GM19099 (cell line): ENCODE data around the gene NHSL2.

Experiments used
- POLR2A ChIP-seq: IDR thresholded peaks from 3 replicates; pipeline ENCODE4 v1.6.1; 2011; ENCODE audit warnings: low read depth; ENCODE audit not compliant: insufficient read length; ENCODE audit errors: extremely low read depth

The NHSL2 gene

DNA sequence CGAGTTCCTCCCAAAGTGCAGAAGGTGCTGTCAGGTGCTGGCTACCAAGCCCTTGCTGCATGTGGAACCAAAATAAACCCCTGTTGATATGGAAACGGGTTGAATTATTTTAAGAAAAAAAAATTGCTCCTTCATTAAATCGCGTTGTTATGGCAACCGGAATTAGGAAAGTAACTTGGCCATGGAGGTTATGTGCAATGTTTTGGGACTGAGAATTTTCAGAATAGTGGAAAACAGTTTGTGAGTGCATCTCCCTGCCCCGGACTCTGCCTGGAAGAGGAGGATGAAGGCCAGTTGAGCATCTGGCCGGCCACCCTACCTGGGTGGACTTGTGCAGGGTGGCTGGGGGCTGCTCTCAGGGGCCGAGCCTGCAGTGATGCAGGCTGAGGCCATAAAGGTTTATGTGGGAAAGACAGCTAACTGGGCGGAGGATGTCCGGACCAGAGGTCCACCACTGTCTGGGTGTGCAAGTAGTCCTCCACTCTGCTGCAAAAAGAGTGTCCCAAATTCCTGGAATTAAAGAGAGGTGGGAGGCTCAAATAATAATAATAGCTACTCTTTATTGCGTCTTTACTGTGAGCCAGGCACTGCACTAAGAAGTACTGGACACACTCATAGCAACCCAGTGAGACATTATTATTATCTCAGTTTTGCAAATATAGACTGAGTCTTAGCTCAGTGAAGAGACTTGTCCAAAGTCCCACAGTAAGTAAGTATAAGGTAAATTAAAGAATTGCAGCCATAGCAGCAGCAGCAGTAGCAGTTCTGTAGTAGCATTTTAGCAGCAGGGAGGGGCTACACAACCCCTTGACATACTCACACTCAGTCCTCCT is 200.4 kb downstream of the NHSL2 start:
- TF ChIP-seq POLR2A, result no peak

DNA sequence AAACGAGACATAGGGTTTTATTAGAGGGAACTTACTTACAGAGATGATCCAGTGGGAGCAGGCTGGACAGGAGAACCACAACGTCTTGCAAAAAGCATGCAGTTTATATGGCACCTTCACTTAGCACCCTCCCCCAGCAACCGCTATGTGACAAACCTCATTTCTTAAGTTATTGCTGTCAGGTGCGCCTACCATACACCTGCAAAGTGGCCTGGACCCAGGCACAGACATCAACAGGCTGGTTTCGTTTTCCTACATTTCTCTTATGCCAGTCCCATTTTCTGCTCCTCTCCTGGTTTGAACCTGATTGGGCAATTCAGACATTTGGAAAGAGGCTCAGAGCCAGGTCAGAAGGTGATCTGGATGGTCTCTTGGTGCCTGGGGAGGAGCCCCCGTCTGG is 202.8 kb downstream of the NHSL2 start:
- no peak for TF ChIP-seq POLR2A

DNA sequence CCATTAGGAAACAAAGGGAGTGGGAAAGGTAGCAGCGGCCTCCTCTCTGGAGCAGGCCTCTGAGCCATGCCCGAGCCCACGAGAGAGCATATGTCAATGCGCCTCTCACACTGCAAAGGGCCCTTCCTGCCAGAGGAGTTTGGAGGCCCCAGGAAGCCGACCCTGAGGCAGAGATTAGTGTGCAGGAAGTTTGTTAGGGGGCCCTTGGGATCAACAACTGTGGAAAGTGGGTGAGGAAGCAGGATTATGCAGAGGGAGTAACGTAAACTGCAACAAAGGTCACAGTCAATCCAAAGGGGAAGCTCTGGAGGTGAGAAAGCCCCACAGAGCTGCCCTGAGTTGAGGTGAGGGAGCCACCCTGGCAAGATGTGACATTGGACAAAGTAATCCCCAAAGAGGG is 203.7 kb downstream of the NHSL2 start:
- TF ChIP-seq POLR2A, result no peak

DNA sequence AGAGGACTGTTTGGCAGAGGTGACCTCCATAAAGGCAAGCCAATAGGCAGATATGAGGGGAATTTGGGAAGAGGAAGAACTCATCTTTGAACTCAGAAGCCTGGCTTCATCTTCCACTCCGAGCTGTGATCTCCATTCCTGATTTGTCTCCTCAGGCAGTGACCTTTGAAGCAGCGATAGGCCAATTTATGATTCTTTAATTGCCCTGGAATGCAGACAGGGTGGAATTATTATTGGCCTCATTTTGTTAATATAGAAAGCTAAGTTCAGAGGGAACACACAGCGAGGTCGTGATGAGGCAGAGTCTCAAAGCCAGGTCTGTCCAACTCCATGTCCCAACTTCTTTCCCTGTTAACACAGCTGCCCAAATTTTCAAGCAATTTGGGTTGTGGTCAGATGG is 204.2 kb downstream of the NHSL2 start:
- no peak for TF ChIP-seq POLR2A

DNA sequence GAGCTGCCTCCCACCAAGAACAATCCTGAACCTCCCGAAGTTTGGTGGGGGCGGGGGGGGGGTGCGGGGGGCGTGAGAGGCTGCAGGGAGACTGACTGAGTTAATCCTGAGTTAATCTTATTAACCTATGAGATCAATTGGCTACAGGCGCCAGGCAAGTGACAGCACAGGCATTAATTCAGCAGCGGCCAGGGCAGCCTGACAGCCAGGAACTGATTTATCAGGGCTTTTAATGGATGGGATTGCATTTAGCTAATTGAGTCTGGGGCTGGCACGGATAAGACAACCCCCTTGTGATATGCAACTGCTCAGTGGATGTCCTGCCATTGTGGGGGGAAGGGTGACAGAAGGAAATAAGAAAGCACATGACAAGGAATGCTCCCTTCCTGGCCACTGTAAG is 204.7 kb downstream of the NHSL2 start:
- no peak for TF ChIP-seq POLR2A

DNA sequence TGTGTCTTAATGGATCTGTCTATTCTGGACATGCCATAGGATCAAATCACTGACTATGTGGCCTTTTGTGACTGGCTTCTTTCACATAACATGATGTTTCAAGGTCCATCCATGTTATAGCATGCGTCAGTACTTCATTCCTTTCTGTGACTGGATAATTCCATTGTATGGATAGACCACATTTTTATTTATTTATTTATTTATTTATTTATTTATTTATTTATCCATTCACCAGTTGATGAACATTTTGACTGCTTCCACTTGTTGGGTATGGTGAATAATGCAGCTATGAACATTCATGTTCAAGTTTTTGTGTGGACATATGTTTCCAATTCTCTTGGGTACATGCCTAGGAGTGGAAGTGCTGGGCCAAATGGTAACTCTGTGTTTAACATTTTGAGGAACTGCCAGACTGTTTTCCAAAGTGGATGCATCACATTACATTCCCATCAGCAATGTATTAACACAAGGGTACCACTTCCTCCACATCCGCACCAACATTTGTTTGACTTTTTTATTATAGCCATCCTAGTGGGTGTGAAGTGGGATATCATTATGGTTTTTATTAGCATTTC is 207.1 kb downstream of the NHSL2 start:
- TF ChIP-seq POLR2A, result no peak

DNA sequence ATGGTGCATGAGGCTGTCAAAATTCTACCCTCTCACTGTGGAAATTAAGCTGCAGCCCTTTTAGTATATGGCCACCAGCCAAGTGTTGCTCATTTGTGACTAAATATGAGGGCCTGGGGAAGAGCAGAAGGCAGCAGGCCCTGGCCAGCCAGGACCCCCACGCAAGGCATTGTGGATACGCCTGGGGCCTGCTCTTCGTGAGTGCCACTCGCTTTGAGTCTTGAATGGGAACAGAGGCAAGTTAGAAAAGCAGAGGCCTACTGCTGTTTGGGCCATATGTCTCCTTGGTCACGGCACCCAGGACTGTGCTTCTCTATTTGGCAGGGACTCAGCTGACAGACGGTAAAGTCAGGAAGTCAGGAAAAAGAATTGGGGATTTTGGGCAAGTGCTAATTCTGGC is 210.2 kb downstream of the NHSL2 start:
- no peak for TF ChIP-seq POLR2A

DNA sequence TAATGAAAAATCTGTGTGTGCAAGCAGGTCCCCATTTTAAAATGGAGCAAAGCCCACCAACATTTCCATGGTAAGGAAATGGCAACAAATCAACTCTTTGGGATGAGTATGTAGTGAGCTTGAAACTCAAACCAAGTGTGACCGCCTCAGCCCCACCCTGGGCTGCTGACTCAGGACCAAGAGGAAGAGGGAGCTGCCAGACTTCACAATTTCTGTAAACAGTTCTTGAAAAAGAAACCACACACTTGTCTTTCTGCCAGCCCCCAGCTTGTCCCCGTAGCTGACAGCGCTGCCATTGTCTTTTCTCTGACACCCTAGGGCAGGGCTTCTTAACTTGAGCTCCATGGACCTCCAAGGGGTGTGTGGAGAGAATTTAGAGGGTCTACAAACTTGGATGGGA is 210.7 kb downstream of the NHSL2 start:
- no peak for TF ChIP-seq POLR2A

DNA sequence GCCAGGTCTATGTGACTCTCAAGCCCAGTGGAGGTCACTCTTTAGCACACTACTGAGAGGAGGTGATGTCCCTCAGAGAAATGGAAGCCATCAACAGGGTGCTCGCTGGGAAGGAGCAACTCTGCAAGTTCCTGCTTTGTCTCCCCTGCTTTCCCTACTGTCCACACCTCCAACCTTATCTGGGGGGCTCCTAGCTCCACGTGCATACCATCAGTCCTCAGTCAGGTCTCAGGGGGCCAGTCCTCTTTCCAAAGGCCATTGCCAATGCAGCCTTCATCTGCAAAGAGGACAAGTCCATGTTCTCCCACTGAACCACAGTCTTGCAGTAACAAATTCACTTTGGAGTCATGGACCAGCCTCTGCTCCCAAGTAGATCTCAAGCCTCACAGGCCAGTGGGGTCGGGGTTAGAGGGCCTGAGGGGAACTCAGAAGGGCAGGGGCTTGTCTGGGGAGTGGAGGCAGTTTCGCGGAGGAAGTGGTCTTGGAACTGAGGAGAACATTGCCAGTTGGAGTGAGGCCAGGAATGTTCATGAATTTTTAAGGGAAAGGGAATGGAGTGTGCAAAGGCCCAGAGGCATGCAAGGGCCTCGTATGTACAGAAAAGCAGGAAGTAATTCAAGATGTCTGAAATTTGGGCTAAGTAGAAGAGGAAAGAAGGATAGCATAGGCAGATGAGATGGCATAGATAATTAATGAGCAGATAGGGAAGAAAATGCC is 212.1 kb downstream of the NHSL2 start:
- no peak for TF ChIP-seq POLR2A

DNA sequence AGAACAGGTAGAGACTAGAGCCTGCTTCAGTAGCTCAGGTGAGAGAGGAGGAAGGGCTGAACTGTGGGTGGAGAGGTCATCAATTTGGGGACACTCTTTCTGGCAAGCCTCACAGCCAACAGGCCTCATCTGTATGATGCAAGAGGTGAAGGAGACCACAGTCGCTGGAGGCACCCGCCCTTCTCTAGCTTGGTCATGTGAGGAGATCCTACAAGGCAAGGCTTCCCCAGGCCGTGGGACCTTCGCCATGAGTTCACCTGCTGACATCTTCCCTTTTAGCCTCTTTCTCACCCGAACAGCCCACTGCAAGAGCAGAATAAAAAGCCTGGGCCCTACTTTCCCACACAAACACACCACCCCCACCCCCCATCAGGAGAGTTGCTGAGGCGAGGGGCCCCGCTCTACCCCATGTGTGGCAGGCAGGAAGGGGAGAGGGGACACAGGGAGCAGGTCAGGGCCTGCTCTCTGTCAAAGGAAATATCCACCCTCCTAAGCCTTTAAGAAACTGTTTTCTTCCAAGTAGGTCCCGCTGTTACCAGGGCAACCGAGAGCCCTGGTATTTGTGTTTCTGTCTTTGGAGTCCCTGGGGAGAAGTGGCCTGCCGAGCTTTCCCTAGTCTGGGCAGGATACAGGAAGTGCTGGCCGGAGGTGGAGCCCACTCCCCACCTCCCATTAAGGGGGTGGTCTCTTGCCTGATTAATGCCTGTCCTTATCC is 213.0 kb downstream of the NHSL2 start:
- no peak for TF ChIP-seq POLR2A

DNA sequence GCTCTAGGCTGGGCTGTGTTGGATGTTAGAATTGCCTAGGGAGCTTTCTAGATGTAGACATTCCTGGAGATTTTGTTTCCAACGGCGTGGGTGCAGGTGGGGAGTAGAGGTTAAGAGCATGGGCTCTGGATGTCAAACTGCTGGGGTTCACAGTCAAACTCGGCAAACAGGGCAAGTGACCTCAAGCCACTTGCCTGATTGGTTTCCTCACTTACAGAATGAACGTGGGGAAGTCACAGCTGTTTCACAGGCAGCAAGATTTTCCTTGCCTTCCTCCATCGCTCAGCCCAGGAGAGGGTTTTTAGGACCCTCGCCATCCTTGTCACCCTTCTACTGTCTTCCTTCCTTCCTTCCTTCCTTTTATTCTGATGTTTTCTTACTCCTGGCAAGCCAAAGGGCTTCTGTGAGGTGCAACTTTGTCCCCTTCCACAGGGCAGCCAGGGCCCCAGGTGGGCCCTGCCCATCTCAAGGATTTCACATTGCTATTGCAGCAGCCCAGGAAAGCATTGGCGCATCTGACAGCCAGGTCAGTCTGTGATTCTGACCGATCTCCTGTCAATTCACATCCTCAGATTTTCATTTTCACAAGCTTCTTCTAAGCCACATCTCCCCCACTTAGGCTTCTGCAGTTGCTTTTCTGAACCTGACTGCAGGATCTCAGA is 214.0 kb downstream of the NHSL2 start:
- TF ChIP-seq POLR2A, result no peak

DNA sequence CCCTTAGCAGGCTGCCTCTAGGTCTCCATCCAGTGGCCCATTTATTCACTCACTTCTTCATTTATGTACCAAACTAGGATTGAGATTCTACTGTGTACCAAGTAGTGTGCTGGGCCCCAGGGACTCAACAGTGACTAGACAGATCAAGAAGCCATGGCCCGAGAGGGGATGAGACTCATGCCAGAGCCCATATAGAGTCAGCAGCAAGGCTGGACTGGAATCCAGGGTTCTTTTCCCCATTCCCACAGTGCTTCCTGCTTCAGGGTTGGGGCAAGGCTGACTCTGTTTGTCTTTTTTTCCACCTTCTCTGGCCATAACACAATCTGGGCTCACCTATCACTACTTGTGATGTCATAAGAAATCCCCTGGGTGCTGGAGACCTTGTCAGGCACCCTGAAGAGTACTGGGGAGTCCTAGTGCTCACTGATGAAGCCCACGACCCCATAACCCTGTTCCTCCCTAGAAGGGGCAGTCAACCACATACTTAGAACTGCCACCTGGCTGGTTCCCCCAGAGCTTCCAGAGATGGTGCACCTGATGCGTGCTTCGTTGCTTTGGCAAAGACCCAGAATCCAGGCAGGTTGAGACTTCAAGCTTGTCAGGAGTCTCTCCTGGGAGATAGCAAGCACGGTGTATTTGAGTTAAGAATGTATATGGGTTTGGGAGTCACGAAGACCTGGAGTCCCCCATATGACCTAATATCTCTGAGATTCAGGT is 214.8 kb downstream of the NHSL2 start:
- no peak for TF ChIP-seq POLR2A

DNA sequence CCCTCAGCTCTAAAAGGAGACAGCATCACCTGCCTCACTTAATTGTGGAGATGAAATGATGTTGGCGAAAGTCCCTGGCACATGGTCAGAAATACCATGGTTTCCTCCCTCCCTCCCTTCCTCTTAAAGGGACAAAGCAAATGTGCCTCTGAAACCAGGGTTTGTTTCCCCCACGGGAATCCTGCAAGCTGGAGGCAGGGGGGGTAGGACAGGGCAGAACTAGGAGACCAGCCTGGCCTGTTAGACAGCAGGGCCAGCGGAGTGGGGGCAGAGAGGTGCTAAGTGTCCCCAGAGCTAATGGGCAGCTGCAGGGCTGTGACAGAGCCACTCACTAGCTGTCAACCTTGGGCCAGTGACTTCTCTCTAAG is 215.4 kb downstream of the NHSL2 start:
- no peak for TF ChIP-seq POLR2A

DNA sequence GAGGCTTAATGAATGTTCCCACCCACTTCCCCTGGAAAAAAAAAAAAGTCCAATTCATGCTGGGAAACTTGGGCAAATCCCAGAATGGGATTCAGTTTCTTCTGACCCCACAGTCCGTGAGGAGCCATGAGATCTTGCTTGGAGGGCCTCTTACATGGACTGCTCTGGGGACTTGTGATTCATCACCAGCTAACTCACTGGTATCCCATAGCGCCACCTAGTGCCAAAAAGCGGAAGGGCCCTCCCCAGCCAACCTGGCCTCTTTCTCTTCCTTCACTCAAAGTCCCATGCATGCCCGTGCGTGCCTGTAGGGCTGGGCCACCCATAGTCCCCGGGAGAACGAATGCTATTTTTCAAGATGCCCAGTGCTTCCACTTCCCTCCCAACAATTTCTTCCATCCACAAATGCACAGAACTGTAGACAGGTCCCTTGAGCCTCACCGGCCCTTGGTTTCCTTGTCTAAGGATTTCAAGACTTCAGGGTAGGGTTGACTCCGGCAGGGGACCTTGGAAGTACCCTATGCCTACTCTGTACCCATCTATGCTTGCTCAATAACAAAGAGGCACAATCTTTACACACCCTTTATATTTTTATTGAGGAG is 216.0 kb downstream of the NHSL2 start:
- no peak for TF ChIP-seq POLR2A

DNA sequence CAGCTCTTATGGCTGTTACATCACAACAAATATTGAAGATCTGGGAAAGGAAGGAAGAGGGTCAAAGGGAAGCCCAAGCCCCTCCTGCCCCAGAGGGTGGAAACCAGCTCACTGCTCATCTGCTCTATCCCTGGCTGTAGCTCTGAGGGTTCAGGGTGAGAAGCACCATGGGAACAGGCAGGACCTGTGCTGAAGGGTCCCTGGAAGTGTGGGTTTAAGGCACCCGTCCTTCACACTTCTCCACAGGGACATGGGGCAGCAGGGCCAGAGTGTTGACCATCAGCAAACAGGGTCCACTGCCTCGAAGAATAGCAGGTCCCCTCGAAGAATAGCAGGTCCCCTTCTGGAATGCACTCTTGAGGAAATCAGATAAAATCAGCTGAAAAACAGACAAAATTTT is 216.7 kb downstream of the NHSL2 start:
- no peak for TF ChIP-seq POLR2A
